WTC11 (cell line): ENCODE measurements around the gene SLC26A11. TPM values are rescaled to one million over a fixed set of nuclear protein-coding genes. Genes with fewer than 3 reads are reported as not detected.
A peak's percentile ranks its signal among the peaks of the same experiment; 100 is the strongest.

Source experiments
- ATAC-seq: fragments of 200-7000 bp; cut with Tn5 transposase; 2 replicates; pipeline ENCODE4 v1.10.0; 2021; ENCODE audit warnings: mild to moderate bottlenecking, moderate library complexity
- CTCF ChIA-PET: fragments of 300-600 bp; sonication (Branson Sonifier 250); formaldehyde crosslinking; loops from one replicate; lab custom pipeline; 2021; ENCODE audit warnings: antibody characterized with exemption; lab: Charles Lee
- POLR2A ChIA-PET: fragments of 350-600 bp; sonication (Branson Sonifier 250); formaldehyde crosslinking; loops from one replicate; lab custom pipeline; 2021; ENCODE audit warnings: antibody characterized with exemption; lab: Charles Lee
- DNase-seq: peaks from one replicate; pipeline ENCODE4 v3.0.0; 2021; ENCODE audit warnings: low spot score
- H3K27ac Mint-ChIP-seq: 2 replicates; pipeline ENCODE4 v1.8.0; 2021; ENCODE audit warnings: mixed read lengths
- H3K27me3 Mint-ChIP-seq: 2 replicates; pipeline ENCODE4 v1.8.0; 2021; ENCODE audit warnings: low read depth, mild to moderate bottlenecking, moderate library complexity, mixed read lengths
- H3K36me3 Mint-ChIP-seq: 2 replicates; pipeline ENCODE4 v1.8.0; 2021; ENCODE audit warnings: mixed read lengths
- H3K4me1 Mint-ChIP-seq: 2 replicates; pipeline ENCODE4 v1.8.0; 2022; ENCODE audit warnings: mixed read lengths
- H3K4me3 Mint-ChIP-seq: 2 replicates; pipeline ENCODE4 v1.8.0; 2021; ENCODE audit warnings: mild to moderate bottlenecking, moderate library complexity, mixed read lengths
- H3K9me3 Mint-ChIP-seq: 2 replicates; pipeline ENCODE4 v1.8.0; 2021; ENCODE audit warnings: mixed read lengths
- ATF1 ChIP-seq: sonication (generic); formaldehyde crosslinking; IDR thresholded peaks from 2 replicates; pipeline ENCODE4 v1.8.1; 2023; ENCODE audit warnings: mild to moderate bottlenecking, moderate library complexity, missing genetic modification reagents
- ETV6 ChIP-seq: sonication (generic); formaldehyde crosslinking; IDR thresholded peaks from 2 replicates; pipeline ENCODE4 v1.8.1; 2022; ENCODE audit warnings: mild to moderate bottlenecking, missing genetic modification reagents
- FOXK1 ChIP-seq: sonication (generic); formaldehyde crosslinking; IDR thresholded peaks from 2 replicates; pipeline ENCODE4 v1.8.0; 2022; ENCODE audit warnings: mild to moderate bottlenecking, moderate library complexity, missing genetic modification reagents
- FOXP1 ChIP-seq: sonication (generic); formaldehyde crosslinking; IDR thresholded peaks from 2 replicates; pipeline ENCODE4 v1.8.0; 2022; ENCODE audit warnings: missing genetic modification reagents, mild to moderate bottlenecking, moderate library complexity, borderline replicate concordance
- GRHL2 ChIP-seq: fragments of 250-450 bp; sonication (Bioruptor Pico); IDR thresholded peaks from 2 replicates; pipeline ENCODE4 v1.8.0; 2022; ENCODE audit warnings: mild to moderate bottlenecking, moderate library complexity; ENCODE audit not compliant: insufficient replicate concordance, severe bottlenecking
- HMGA2 ChIP-seq: fragments of 250-450 bp; sonication (Bioruptor Pico); IDR thresholded peaks from 2 replicates; pipeline ENCODE4 v1.4.0; 2021; ENCODE audit warnings: mild to moderate bottlenecking, moderate library complexity
- JUN ChIP-seq: sonication (generic); formaldehyde crosslinking; IDR thresholded peaks from 2 replicates; pipeline ENCODE4 v1.8.0; 2023; ENCODE audit warnings: mild to moderate bottlenecking, missing genetic modification reagents
- NR1H2 ChIP-seq: sonication (generic); formaldehyde crosslinking; IDR thresholded peaks from 2 replicates; pipeline ENCODE4 v1.9.0; 2021; ENCODE audit warnings: mild to moderate bottlenecking, moderate library complexity, missing genetic modification reagents
- RELA ChIP-seq: sonication (generic); formaldehyde crosslinking; IDR thresholded peaks from 2 replicates; pipeline ENCODE4 v1.8.1; 2022; ENCODE audit warnings: missing genetic modification reagents, mild to moderate bottlenecking, borderline replicate concordance
- SMAD3 ChIP-seq: sonication (generic); formaldehyde crosslinking; IDR thresholded peaks from 2 replicates; pipeline ENCODE4 v1.8.0; 2022; ENCODE audit warnings: missing genetic modification reagents, mild to moderate bottlenecking, borderline replicate concordance
- SP1 ChIP-seq: sonication (generic); formaldehyde crosslinking; conservative IDR thresholded peaks from 2 replicates; pipeline ENCODE4 v1.8.1; 2022; ENCODE audit warnings: missing genetic modification reagents
- TEAD1 ChIP-seq: sonication (generic); formaldehyde crosslinking; IDR thresholded peaks from 2 replicates; pipeline ENCODE4 v1.8.0; 2022; ENCODE audit warnings: mild to moderate bottlenecking, missing genetic modification reagents
- ZBTB21 ChIP-seq: sonication (generic); formaldehyde crosslinking; IDR thresholded peaks from 2 replicates; pipeline ENCODE4 v1.8.1; 2023; ENCODE audit warnings: mild to moderate bottlenecking, missing genetic modification reagents, borderline replicate concordance
- ZNF121 ChIP-seq: sonication (generic); formaldehyde crosslinking; IDR thresholded peaks from 2 replicates; pipeline ENCODE4 v1.8.0; 2023; ENCODE audit warnings: missing genetic modification reagents
- ZNF396 ChIP-seq: fragments of 250-450 bp; sonication (Bioruptor Pico); IDR thresholded peaks from 2 replicates; pipeline ENCODE4 v1.8.0; 2021; ENCODE audit warnings: mild to moderate bottlenecking, moderate library complexity, borderline replicate concordance
- total RNA-seq: library from RNA; stranded (reverse); gene quantifications from 3 replicates; pipeline ENCODE4 v1.2.3, GENCODE V29; 2021
- TF ChIP-seq, protein P1 (sequence below): sonication (generic); formaldehyde crosslinking; IDR thresholded peaks from 2 replicates; pipeline ENCODE4 v1.8.0; 2022; ENCODE audit warnings: mild to moderate bottlenecking, missing genetic modification reagents
- TF ChIP-seq, protein P2 (sequence below): fragments of 250-450 bp; sonication (Bioruptor Pico); IDR thresholded peaks from 2 replicates; pipeline ENCODE4 v1.9.0; 2021; ENCODE audit warnings: mild to moderate bottlenecking
- TF ChIP-seq, protein P3 (sequence below): sonication (generic); formaldehyde crosslinking; conservative IDR thresholded peaks from 2 replicates; pipeline ENCODE4 v1.8.1; 2022; ENCODE audit warnings: mild to moderate bottlenecking, missing genetic modification reagents

Gene SLC26A11
- total RNA-seq, 1 experiment from 2014 or later: 26.4 TPM

DNA sequence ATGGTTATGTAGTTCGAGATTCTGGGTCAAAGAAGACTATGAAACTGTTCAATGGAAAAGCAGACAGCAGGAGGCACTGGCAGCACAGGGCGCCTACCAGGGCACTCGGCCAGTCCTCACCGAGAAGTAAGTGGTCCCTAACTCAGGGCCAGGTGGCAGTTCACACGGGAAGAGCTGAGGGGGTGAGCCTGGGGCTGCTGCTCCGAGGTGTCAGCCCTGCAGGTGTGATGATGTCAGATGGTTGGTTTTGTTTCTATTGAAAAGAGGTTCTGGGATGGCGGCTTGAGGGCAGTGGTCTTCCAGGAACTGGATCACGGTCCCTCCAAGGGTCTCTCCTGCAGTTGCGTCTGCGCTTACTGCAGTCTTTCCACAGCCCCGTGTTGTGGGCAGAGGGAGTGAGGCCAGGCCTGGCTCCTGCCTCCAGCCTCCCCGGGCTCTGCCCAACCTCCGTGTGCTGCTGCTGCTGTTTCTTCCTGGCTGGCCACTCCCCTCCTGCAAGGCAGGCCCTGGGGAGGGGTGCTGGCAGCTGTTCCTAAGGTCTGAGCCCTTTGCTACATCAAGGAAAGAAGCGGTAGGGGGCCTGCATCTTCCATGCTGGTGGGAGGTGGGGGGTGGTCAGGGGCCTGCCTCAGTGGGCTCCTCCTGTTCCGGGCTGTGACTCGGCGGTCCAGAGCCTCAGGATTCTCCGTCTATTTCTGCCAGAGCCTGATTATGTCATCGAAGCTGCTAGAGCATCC is 63.1 kb downstream of the SLC26A11 start:
- TF ChIP-seq ZNF121 (CRISPR knock-in tag) (no peak), FOXP1 (no peak), HMGA2 (CRISPR knock-in tag) (no peak), JUN (CRISPR knock-in tag) (no peak), RELA (CRISPR knock-in tag) (no peak), GRHL2 (CRISPR knock-in tag) (no peak), ZBTB21 (CRISPR knock-in tag) (no peak), NR1H2 (CRISPR knock-in tag) (no peak)
- TF ChIP-seq, all 79 proteins: peak for 0
- Mint-ChIP-seq H3K27me3 (no peaks in the 10 kb centered on the region), H3K9me3 (no peaks in the 10 kb centered on the region), H3K36me3 (peaks cover 10% of the 10 kb centered on the region; the same call in 1 of the 2 replicates), H3K4me1 (peaks cover 12% of the 10 kb centered on the region), H3K27ac (peak overlapping the region; percentile 29; the same call in 1 of the 2 replicates), H3K4me3 (no peak overlapping the region)
- DNase-seq (no peak), ATAC-seq (no peak; the same call in 1 of the 2 replicates)
- POLR2A ChIA-PET: no interaction called here
- CTCF ChIA-PET: interaction anchor here (1.2 to 2.7 kb wide), 3 partner anchors 78 to 159 kb away, joined by 5 to 13 read pairs (median 7); no protein-coding TSS in a partner anchor

DNA sequence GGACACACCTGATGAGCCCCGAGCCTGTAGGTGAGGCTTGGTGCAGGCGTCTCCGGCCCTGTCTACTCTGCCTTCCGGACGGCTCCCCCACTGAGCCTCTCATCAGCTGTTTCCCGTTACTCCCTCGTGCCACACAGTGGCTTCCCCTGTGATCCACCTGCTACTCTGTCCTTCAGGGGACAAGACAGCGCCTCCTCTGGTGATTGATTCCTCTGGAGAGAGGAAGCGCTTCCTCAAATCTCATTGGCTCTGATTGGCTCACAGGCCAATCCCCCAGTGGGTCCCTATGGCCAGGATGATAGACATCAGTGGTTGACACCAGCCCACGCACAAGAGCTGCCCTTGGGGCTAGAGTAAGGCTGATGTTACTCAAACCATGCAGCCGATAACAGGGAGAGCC is 64.4 kb downstream of the SLC26A11 start:
- ATAC-seq (peak; percentile 76), DNase-seq (peak; percentile 65)
- CTCF ChIA-PET: interaction anchor here (0.6 to 2.7 kb wide), 12 partner anchors 11 to 313 kb away, joined by 3 to 13 read pairs (median 3); partner anchors contain the start of genes GAA, SGSH and SLC26A11
- H3K9me3 Mint-ChIP-seq: no peaks in the 10 kb centered on the region
- peak overlapping the region; percentile 39 for H3K27ac Mint-ChIP-seq
- H3K27me3 Mint-ChIP-seq: no peaks in the 10 kb centered on the region
- no peak overlapping the region for H3K4me3 Mint-ChIP-seq
- peaks cover 18% of the 10 kb centered on the region for H3K36me3 Mint-ChIP-seq
- TF ChIP-seq ZNF396 (CRISPR knock-in tag) (no peak), ATF1 (CRISPR knock-in tag) (no peak), TEAD1 (CRISPR knock-in tag) (no peak), ETV6 (CRISPR knock-in tag) (no peak), SMAD3 (CRISPR knock-in tag) (no peak)
- TF ChIP-seq, protein P1, sequence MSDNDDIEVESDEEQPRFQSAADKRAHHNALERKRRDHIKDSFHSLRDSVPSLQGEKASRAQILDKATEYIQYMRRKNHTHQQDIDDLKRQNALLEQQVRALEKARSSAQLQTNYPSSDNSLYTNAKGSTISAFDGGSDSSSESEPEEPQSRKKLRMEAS (CRISPR knock-in tag): peak; percentile 45; the same call in 1 of the 2 replicates
- TF ChIP-seq, protein P2, sequence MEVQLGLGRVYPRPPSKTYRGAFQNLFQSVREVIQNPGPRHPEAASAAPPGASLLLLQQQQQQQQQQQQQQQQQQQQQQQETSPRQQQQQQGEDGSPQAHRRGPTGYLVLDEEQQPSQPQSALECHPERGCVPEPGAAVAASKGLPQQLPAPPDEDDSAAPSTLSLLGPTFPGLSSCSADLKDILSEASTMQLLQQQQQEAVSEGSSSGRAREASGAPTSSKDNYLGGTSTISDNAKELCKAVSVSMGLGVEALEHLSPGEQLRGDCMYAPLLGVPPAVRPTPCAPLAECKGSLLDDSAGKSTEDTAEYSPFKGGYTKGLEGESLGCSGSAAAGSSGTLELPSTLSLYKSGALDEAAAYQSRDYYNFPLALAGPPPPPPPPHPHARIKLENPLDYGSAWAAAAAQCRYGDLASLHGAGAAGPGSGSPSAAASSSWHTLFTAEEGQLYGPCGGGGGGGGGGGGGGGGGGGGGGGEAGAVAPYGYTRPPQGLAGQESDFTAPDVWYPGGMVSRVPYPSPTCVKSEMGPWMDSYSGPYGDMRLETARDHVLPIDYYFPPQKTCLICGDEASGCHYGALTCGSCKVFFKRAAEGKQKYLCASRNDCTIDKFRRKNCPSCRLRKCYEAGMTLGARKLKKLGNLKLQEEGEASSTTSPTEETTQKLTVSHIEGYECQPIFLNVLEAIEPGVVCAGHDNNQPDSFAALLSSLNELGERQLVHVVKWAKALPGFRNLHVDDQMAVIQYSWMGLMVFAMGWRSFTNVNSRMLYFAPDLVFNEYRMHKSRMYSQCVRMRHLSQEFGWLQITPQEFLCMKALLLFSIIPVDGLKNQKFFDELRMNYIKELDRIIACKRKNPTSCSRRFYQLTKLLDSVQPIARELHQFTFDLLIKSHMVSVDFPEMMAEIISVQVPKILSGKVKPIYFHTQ: no peak
- H3K4me1 Mint-ChIP-seq: peaks cover 12% of the 10 kb centered on the region
- POLR2A ChIA-PET: interaction anchor here (0.7 kb wide), 1 partner anchor 246 kb away, joined by 4 read pairs; no protein-coding TSS in a partner anchor

DNA sequence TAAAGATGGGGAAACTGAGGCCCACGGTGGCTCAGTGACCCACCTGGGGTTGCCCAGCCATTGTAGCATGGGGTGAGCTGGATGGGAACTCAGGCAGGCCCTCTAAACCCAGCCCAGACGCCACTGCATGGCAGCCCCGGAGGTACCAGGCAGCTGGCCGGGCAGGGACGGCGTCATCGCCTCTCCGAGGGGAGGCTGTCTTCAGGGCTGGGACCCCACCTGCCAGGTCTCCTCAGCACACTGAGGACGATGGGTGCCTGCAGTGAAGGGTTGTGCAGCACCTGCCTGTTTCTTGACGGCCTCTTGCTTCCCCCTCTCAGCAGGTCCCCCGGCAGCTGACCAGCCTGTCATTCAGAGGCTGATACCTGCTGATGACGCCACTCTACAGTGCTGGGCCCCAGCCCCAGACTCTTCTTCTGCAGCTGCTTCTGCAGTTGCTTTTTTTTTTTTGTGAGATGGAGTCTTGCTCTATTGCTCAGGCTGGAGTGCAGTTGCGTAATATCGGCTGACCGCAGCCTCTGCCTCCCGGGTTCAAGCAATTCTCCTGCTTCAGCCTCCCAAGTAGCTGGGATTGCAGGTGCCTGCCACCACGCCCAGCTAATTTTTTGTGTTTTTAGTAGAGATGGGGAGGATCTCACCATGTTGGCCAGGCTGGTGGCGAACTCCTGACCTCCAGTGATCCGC is 65.2 kb downstream of the SLC26A11 start:
- CTCF ChIA-PET: interaction anchor here (0.7 to 2.7 kb wide), 5 partner anchors 12 to 184 kb away, joined by 3 to 13 read pairs (median 3); partner anchors contain the start of gene GAA
- DNase-seq: no peak

More for the DNA sequence above, 65.2 kb downstream of the SLC26A11 start:
- H3K36me3 Mint-ChIP-seq: peaks cover 21% of the 10 kb centered on the region
- peaks cover 12% of the 10 kb centered on the region for H3K4me1 Mint-ChIP-seq
- H3K9me3 Mint-ChIP-seq: no peaks in the 10 kb centered on the region
- no peak for ATAC-seq
- no peak overlapping the region for H3K27ac Mint-ChIP-seq
- no peaks in the 10 kb centered on the region for H3K27me3 Mint-ChIP-seq
- TF ChIP-seq, protein P3, sequence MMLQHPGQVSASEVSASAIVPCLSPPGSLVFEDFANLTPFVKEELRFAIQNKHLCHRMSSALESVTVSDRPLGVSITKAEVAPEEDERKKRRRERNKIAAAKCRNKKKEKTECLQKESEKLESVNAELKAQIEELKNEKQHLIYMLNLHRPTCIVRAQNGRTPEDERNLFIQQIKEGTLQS (CRISPR knock-in tag): no peak
- no peak for TF ChIP-seq SP1 (CRISPR knock-in tag)
- no peak for TF ChIP-seq FOXK1 (CRISPR knock-in tag)
- no peak for TF ChIP-seq ETV6 (CRISPR knock-in tag)
- POLR2A ChIA-PET: no interaction called here
- no peak overlapping the region for H3K4me3 Mint-ChIP-seq
